ENCODE measurements around the gene ADARB2. TPM values are rescaled to one million over a fixed set of nuclear protein-coding genes. Genes with fewer than 3 reads are reported as not detected.

ADARB2 gene
- total and polyA plus RNA-seq, 8 donors: 0.34 to 24.7 (median 3.2) TPM

GRCh38 chr10:1374511-1375345, 362.6 kb downstream of the ADARB2 start:
- WGBS, 2 donors: 68 to 85% methylated on average over 36 to 37 of the region's 37 CpGs
- Histone ChIP-seq H3K27ac (no peak overlapping the region), H3K4me3 (no peak overlapping the region), H3K27me3 (no peaks in the 10 kb centered on the region), H3K36me3 (no peaks in the 10 kb centered on the region), H3K9me3 (no peaks in the 10 kb centered on the region), H3K4me1 (no peaks in the 10 kb centered on the region)
- ATAC-seq (no peak), DNase-seq (no peak), FAIRE-seq (no peak)
- TF ChIP-seq, protein P1, sequence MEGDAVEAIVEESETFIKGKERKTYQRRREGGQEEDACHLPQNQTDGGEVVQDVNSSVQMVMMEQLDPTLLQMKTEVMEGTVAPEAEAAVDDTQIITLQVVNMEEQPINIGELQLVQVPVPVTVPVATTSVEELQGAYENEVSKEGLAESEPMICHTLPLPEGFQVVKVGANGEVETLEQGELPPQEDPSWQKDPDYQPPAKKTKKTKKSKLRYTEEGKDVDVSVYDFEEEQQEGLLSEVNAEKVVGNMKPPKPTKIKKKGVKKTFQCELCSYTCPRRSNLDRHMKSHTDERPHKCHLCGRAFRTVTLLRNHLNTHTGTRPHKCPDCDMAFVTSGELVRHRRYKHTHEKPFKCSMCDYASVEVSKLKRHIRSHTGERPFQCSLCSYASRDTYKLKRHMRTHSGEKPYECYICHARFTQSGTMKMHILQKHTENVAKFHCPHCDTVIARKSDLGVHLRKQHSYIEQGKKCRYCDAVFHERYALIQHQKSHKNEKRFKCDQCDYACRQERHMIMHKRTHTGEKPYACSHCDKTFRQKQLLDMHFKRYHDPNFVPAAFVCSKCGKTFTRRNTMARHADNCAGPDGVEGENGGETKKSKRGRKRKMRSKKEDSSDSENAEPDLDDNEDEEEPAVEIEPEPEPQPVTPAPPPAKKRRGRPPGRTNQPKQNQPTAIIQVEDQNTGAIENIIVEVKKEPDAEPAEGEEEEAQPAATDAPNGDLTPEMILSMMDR (IDR thresholded peaks at IDR 0.05): no peak
- intact Hi-C loops (cut with DNase I): no loop called here

DNA sequence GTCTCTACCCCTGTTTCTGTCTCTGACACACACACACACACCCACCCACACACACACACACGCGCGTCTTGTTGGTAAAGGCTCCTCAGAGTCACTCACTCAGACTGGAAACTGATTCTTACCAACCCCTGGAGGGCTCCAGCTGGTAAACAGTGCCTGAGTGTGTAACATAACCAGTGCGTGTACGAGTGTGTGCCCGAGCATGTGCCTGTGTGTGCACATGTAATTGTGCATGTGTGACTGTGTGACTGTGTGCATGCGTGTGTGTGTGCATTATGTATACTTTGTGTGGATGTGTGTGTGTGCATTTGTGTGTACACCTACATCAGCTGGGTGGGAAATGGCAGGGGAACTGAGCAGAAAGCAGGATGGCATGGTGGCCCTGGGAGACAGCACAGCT, 364.0 kb downstream of the ADARB2 start:
- FAIRE-seq: no peak
- WGBS, 2 donors: 72 to 82% methylated on average over 7 of the region's 7 CpGs
- no peak for DNase-seq
- Histone ChIP-seq H3K4me1 (no peaks in the 10 kb centered on the region), H3K27ac (no peak overlapping the region), H3K27me3 (no peaks in the 10 kb centered on the region), H3K4me3 (no peak overlapping the region), H3K36me3 (no peaks in the 10 kb centered on the region), H3K9me3 (no peaks in the 10 kb centered on the region)
- no peak for ATAC-seq
- intact Hi-C loops (cut with DNase I): no loop called here
- TF ChIP-seq, protein P1 (IDR thresholded peaks at IDR 0.05): no peak

DNA sequence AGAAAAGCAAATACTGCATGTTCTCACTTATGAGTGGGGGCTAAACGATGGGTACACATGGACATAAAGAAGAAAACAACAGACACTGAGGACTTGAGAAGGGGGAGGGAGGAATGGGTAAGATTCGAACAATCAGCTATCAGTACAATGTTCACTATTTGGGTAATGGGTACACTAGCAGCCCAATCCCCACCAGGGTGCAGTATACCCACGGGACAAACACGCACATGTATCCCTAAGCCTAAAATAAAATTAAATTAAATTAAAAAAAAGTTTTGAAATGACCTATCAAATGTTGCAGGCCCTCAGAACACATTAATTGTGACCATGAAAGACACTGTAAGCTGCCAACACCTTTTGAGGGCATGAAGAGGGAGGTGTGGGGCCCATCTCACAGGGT, 365.1 kb downstream of the ADARB2 start:
- TF ChIP-seq, protein P1 (IDR thresholded peaks at IDR 0.05): no peak
- Histone ChIP-seq H3K27ac (no peak overlapping the region), H3K4me1 (no peaks in the 10 kb centered on the region), H3K27me3 (no peaks in the 10 kb centered on the region), H3K9me3 (no peaks in the 10 kb centered on the region), H3K36me3 (no peaks in the 10 kb centered on the region), H3K4me3 (no peak overlapping the region)
- ATAC-seq (no peak), FAIRE-seq (no peak), DNase-seq (no peak)
- intact Hi-C loops (cut with DNase I): no loop called here
- 47 to 70% methylated on average over 4 of the region's 4 CpGs for WGBS, 2 donors

- no peak for DNase-seq
- TF ChIP-seq, protein P1 (IDR thresholded peaks at IDR 0.05): no peak
- Histone ChIP-seq H3K27me3 (no peaks in the 10 kb centered on the region), H3K9me3 (no peaks in the 10 kb centered on the region), H3K27ac (no peak overlapping the region), H3K4me3 (no peak overlapping the region), H3K4me1 (no peaks in the 10 kb centered on the region), H3K36me3 (no peaks in the 10 kb centered on the region)
- no peak for FAIRE-seq
- intact Hi-C loops (cut with DNase I): no loop called here
- WGBS, 2 donors: 53 to 77% methylated on average over 1 of the region's 1 CpG
- no peak for ATAC-seq
These were observed 367.0 kb downstream of the ADARB2 start for GRCh38 chr10:1370298-1370697.

GRCh38 chr10:1369665-1370064, 367.7 kb downstream of the ADARB2 start:
- 49 to 51% methylated on average over 7 of the region's 7 CpGs for WGBS, 2 donors
- DNase-seq: no peak
- Histone ChIP-seq H3K4me3 (no peak overlapping the region), H3K36me3 (no peaks in the 10 kb centered on the region), H3K4me1 (no peaks in the 10 kb centered on the region), H3K27ac (no peak overlapping the region), H3K9me3 (no peaks in the 10 kb centered on the region), H3K27me3 (no peaks in the 10 kb centered on the region)
- intact Hi-C loops (cut with DNase I): no loop called here
- TF ChIP-seq, protein P1 (IDR thresholded peaks at IDR 0.05): no peak
- FAIRE-seq: no peak
- ATAC-seq: no peak
